PC-9 (cell line): ENCODE measurements around the gene TBCD. TPM values are rescaled to one million over a fixed set of nuclear protein-coding genes. Genes with fewer than 3 reads are reported as not detected.

Source experiments
- BruUV-seq: library from RNA; stranded (reverse); fragments of 400-500 nt; replicated peaks from 2 replicates; lab custom pipeline; 2021; lab: Mats Ljungman, UMichigan
- CTCF ChIA-PET: fragments of 300-600 bp; sonication (Branson Sonifier 250); formaldehyde crosslinking; loops from one replicate; lab custom pipeline; 2022; ENCODE audit warnings: antibody characterized with exemption; lab: Charles Lee
- POLR2A ChIA-PET: fragments of 300-600 bp; sonication (Branson Sonifier 250); formaldehyde crosslinking; loops from one replicate; lab custom pipeline; 2022; ENCODE audit warnings: antibody characterized with exemption; ENCODE audit not compliant: unreplicated experiment; lab: Charles Lee
- DNase-seq, 2 experiments: peaks; one replicate each; pipeline versions ENCODE4 v3.0.0 to v3.0.0-alpha.2; 2015 to 2022; ENCODE audit warnings: mixed read lengths in 1 of 2
- H2AFZ ChIP-seq: fragments of 200-600 bp; sonication (generic); 2 replicates; pipeline ENCODE4 v1.8.1; 2017; ENCODE audit warnings: antibody characterized with exemption
- H3F3A ChIP-seq: fragments of 200-600 bp; sonication (generic); 2 replicates; pipeline ENCODE4 v1.8.1; 2017; ENCODE audit warnings: antibody characterized with exemption, mild to moderate bottlenecking, low read depth; ENCODE audit not compliant: insufficient read depth
- H3K27ac ChIP-seq: fragments of 200-600 bp; sonication (generic); 2 replicates; pipeline ENCODE4 v1.6.1; 2016; ENCODE audit warnings: mixed run types
- H3K27me3 ChIP-seq: fragments of 200-600 bp; sonication (generic); 2 replicates; pipeline ENCODE4 v1.6.1; 2016; ENCODE audit warnings: low read depth, mixed run types; ENCODE audit not compliant: insufficient read depth
- H3K36me3 ChIP-seq: fragments of 200-600 bp; sonication (generic); 2 replicates; pipeline ENCODE4 v1.6.1; 2016; ENCODE audit warnings: low read depth, mixed run types
- H3K4me1 ChIP-seq: fragments of 200-600 bp; sonication (generic); replicated peaks from 2 replicates; pipeline ENCODE4 v1.6.1; 2016; ENCODE audit warnings: mixed run types; ENCODE audit not compliant: insufficient read depth
- H3K4me2 ChIP-seq: fragments of 200-600 bp; sonication (generic); 2 replicates; pipeline ENCODE4 v1.6.1; 2017; ENCODE audit warnings: mixed run types
- H3K4me3 ChIP-seq: fragments of 200-600 bp; sonication (generic); 2 replicates; pipeline ENCODE4 v1.6.1; 2016; ENCODE audit warnings: mixed run types
- H3K79me2 ChIP-seq: fragments of 200-600 bp; sonication (generic); 2 replicates; pipeline ENCODE4 v1.6.1; 2017; ENCODE audit warnings: low read depth, mixed run types
- H3K9me2 ChIP-seq: fragments of 200-600 bp; sonication (generic); 2 replicates; pipeline ENCODE4 v1.8.1; 2017; ENCODE audit warnings: mild to moderate bottlenecking; ENCODE audit not compliant: insufficient read depth
- H3K9me3 ChIP-seq: fragments of 200-600 bp; sonication (generic); 2 replicates; pipeline ENCODE4 v1.8.1; 2016; ENCODE audit warnings: low read depth; ENCODE audit not compliant: insufficient read depth
- H4K20me1 ChIP-seq: fragments of 200-600 bp; sonication (generic); 2 replicates; pipeline ENCODE4 v1.8.1; 2017; ENCODE audit not compliant: insufficient read depth
- EZH2 ChIP-seq: fragments of 200-600 bp; sonication (generic); IDR thresholded peaks from 2 replicates; pipeline ENCODE4 v1.8.0; 2017; ENCODE audit warnings: antibody characterized with exemption, low read depth
- intact Hi-C: fragments of 100-400 bp; cut with micrococcal nuclease; formaldehyde crosslinking; loops from one replicate; pipeline ENCODE4 v1.10.0; 2022; ENCODE audit not compliant: unreplicated experiment
- total RNA-seq: library from RNA; stranded (reverse); gene quantifications from 2 replicates; pipeline ENCODE4 v1.2.3, GENCODE V29; 2021
- TF ChIP-seq, protein P1 (sequence below): fragments of 200-600 bp; sonication (generic); conservative IDR thresholded peaks from 2 replicates; pipeline ENCODE4 v1.6.1; 2017; ENCODE audit warnings: mixed run types, antibody characterized with exemption, mild to moderate bottlenecking, moderate library complexity

TBCD gene
- total RNA-seq, 1 experiment from 2014 or later, result 115 TPM

DNA sequence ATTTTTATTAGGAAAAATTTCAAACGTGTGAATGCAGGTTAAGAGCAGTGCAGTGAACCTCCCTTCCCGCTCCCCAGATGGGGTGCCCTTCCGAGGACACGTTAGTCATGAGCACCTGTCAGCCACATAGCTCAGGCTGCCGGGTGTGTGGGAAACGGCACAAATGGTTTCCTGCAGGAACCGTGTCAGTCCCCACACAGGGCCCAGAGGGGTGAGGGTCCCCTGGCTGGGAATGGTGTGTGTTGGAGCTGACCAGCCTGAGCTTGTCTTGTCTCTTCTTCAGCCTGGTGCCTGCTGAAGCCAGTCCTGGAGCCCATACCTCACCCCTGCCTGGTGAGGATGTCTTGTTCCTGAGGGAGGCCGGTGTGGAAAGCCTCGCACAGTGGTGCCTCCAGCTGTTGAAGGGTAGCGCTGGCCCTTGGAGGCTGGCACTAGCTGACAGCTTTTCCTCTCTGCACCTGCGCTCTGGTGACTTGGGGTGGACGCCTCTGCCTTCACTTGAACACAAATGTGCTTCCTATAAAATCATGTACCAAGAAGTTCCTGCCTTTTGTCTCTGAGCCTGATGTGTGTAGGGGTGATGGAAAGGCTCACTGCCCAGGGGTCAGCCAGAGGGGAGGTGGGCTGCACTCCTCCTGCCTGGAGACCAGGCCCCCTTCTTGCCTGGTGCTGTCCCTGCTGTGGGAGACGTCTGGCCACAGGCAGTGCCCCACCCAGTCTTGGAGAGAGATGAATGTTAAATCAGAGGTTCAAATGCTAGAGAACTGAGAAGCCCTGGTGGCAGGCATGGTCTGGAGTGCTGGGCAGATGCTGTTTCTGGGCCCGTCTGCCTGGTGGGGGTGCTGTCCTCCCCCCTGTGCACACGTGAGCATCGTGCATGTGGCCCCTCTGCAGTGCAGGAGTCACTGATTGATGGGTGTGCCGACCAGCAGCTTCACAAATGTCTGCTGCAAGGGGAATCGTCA lies 190.6 kb downstream of the TBCD start:
- intact Hi-C loops, result no loop called here

DNA sequence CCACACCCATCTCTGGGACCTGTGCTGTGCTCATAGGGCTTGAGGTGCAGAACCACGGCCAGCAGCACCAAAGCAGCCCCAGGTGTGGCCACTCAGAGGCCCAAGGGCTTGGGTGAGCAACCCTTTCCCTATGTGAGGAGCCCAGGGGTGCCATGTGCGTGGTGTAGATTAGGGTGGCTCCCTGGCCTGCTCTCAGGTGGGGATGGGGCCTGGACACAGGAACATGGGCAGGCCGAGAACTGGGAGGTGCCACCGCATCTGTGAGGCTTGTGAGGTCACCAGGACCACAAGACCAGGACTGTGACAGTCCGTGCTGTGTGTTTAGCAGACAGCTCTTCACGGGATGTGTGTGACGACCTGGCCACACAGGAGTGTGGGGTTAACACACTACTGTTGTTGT lies 191.5 kb downstream of the TBCD start:
- no peak overlapping the region for H3K27ac ChIP-seq
- no peaks in the 10 kb centered on the region for H3K27me3 ChIP-seq
- H4K20me1 ChIP-seq, result no peaks in the 10 kb centered on the region
- no peaks in the 10 kb centered on the region for H3K79me2 ChIP-seq
- peaks cover 6% of the 10 kb centered on the region for H3K9me3 ChIP-seq
- ChIA-PET CTCF (no interaction called here), POLR2A (no interaction called here)
- no peak overlapping the region for H3K4me2 ChIP-seq
- intact Hi-C loops, result no loop called here
- H3F3A ChIP-seq, result no peaks in the 10 kb centered on the region; the same call in 1 of the 2 replicates
- no peak overlapping the region for H2AFZ ChIP-seq
- no TSS peak for BruUV-seq
- no peak for DNase-seq
- no peaks in the 10 kb centered on the region for H3K9me2 ChIP-seq
- H3K36me3 ChIP-seq, result 0 out of 2 replicates have a peak, but pooled peaks cover 5% of the 10 kb centered on the region
- H3K4me1 ChIP-seq, result no peaks in the 10 kb centered on the region
- no peak overlapping the region for H3K4me3 ChIP-seq
- TF ChIP-seq EZH2, result no peak
- TF ChIP-seq, protein P1, sequence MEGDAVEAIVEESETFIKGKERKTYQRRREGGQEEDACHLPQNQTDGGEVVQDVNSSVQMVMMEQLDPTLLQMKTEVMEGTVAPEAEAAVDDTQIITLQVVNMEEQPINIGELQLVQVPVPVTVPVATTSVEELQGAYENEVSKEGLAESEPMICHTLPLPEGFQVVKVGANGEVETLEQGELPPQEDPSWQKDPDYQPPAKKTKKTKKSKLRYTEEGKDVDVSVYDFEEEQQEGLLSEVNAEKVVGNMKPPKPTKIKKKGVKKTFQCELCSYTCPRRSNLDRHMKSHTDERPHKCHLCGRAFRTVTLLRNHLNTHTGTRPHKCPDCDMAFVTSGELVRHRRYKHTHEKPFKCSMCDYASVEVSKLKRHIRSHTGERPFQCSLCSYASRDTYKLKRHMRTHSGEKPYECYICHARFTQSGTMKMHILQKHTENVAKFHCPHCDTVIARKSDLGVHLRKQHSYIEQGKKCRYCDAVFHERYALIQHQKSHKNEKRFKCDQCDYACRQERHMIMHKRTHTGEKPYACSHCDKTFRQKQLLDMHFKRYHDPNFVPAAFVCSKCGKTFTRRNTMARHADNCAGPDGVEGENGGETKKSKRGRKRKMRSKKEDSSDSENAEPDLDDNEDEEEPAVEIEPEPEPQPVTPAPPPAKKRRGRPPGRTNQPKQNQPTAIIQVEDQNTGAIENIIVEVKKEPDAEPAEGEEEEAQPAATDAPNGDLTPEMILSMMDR, result no peak

More for the DNA sequence above, 190.6 kb downstream of the TBCD start:
- CTCF ChIA-PET, result no interaction called here
- H3K27me3 ChIP-seq, result no peaks in the 10 kb centered on the region
- no peaks in the 10 kb centered on the region for H3K79me2 ChIP-seq
- H3K36me3 ChIP-seq, result 0 out of 2 replicates have a peak, but pooled peaks cover 5% of the 10 kb centered on the region
- no peaks in the 10 kb centered on the region for H4K20me1 ChIP-seq
- no TSS peak for BruUV-seq
- no peak overlapping the region for H3K27ac ChIP-seq
- no peak for TF ChIP-seq EZH2
- TF ChIP-seq, protein P1, result no peak
- peaks cover 6% of the 10 kb centered on the region for H3K9me3 ChIP-seq
- H3K4me1 ChIP-seq, result no peaks in the 10 kb centered on the region
- H3F3A ChIP-seq, result no peaks in the 10 kb centered on the region; the same call in 1 of the 2 replicates
- no peak overlapping the region for H3K4me2 ChIP-seq
- H3K9me2 ChIP-seq, result no peaks in the 10 kb centered on the region
- POLR2A ChIA-PET, result no interaction called here
- H2AFZ ChIP-seq, result no peak overlapping the region
- H3K4me3 ChIP-seq, result no peak overlapping the region
- DNase-seq, result no peak

DNA sequence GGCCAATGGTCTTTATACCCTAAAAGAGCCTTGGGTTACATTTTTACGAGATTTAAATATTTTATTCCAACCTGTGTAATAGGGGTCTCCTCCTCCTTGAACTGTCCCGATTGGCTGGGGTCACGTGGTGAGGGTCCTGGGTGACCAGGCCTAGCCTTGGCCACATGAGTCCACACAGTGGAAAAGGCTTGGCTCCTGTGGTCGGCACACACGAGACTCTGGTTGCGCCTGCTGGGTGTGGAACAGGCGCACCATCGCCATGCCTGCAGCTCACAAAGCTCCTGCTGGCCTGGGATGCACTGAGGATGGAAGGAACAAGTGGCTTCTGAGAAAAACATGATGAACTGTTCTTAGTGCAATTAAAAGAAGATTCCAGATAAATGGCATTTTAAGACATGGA lies 191.9 kb downstream of the TBCD start:
- H3K9me3 ChIP-seq, result peaks cover 6% of the 10 kb centered on the region
- H3K4me2 ChIP-seq, result no peak overlapping the region
- POLR2A ChIA-PET, result no interaction called here
- H3K79me2 ChIP-seq, result no peaks in the 10 kb centered on the region
- H3K27me3 ChIP-seq, result no peaks in the 10 kb centered on the region
- H3K4me1 ChIP-seq, result no peaks in the 10 kb centered on the region
- DNase-seq, result no peak
- TF ChIP-seq EZH2, result no peak
- no peaks in the 10 kb centered on the region for H3K9me2 ChIP-seq
- intact Hi-C loops, result no loop called here
- BruUV-seq, result no TSS peak
- no peaks in the 10 kb centered on the region; the same call in 1 of the 2 replicates for H3F3A ChIP-seq
- H4K20me1 ChIP-seq, result no peaks in the 10 kb centered on the region
- H3K27ac ChIP-seq, result no peak overlapping the region
- no peak overlapping the region for H3K4me3 ChIP-seq
- CTCF ChIA-PET, result no interaction called here
- H3K36me3 ChIP-seq, result 0 out of 2 replicates have a peak, but pooled peaks cover 8% of the 10 kb centered on the region
- H2AFZ ChIP-seq, result no peak overlapping the region
